Panc1 (cell line): ENCODE measurements around the gene RHBDL3. TPM values are rescaled to one million over a fixed set of nuclear protein-coding genes. Genes with fewer than 3 reads are reported as not detected.
A peak's percentile ranks its signal among the peaks of the same experiment; 100 is the strongest.

Experiments
- ATAC-seq: fragments of 200-7000 bp; cut with Tn5 transposase; 2 replicates; pipeline ENCODE4 v1.9.1; 2020; ENCODE audit warnings: mild to moderate bottlenecking, moderate library complexity
- BruUV-seq: library from RNA; stranded (reverse); fragments of 400-500 nt; replicated peaks from 2 replicates; lab custom pipeline; 2021; lab: Mats Ljungman, UMichigan
- CTCF ChIA-PET: fragments of 300-600 bp; sonication (Branson Sonifier 250); formaldehyde crosslinking; loops from one replicate; lab custom pipeline; 2022; ENCODE audit warnings: antibody characterized with exemption; lab: Charles Lee
- POLR2A ChIA-PET: fragments of 300-600 bp; sonication (Branson Sonifier 250); formaldehyde crosslinking; loops from one replicate; lab custom pipeline; 2022; ENCODE audit warnings: antibody characterized with exemption; lab: Charles Lee
- DNase-seq: peaks from one replicate; pipeline ENCODE4 v3.0.0-alpha.2; 2010; ENCODE audit warnings: low read depth, low spot score
- H3K27ac ChIP-seq: 2 replicates; pipeline ENCODE4 v1.5.1; 2011; ENCODE audit warnings: mild to moderate bottlenecking, low read length, inconsistent platforms
- H3K27me3 ChIP-seq: fragments of 200-500 bp; sonication (Bioruptor generic); 2 replicates; pipeline ENCODE4 v1.6.0; 2014; ENCODE audit warnings: low read length, inconsistent platforms; ENCODE audit not compliant: control insufficient read depth, insufficient read depth
- H3K36me3 ChIP-seq: fragments of 200-500 bp; sonication (Bioruptor generic); 2 replicates; pipeline ENCODE4 v1.5.1; 2014; ENCODE audit warnings: inconsistent platforms, mild to moderate bottlenecking, low read length, moderate library complexity; ENCODE audit not compliant: control insufficient read depth, insufficient read depth
- H3K4me1 ChIP-seq: 2 replicates; pipeline ENCODE4 v1.5.1; 2011; ENCODE audit warnings: inconsistent platforms, mild to moderate bottlenecking, low read length, moderate library complexity; ENCODE audit not compliant: control insufficient read depth, insufficient read depth
- H3K4me3 ChIP-seq, 2 experiments: 2 replicates each; pipeline ENCODE4 v1.5.1; 2011 to 2012; ENCODE audit warnings: low read depth in 2 of 2, low read length in 2 of 2, mild to moderate bottlenecking in 2 of 2, inconsistent platforms in 1 of 2, moderate library complexity in 1 of 2
- H3K9me3 ChIP-seq: fragments of 200-500 bp; sonication (Bioruptor generic); 2 replicates; pipeline ENCODE4 v1.5.1; 2014; ENCODE audit warnings: low read depth, mild to moderate bottlenecking, inconsistent platforms, low read length, moderate library complexity; ENCODE audit not compliant: control insufficient read depth, insufficient read depth
- CTCF ChIP-seq: fragments of 450-650 bp; IDR thresholded peaks from 2 replicates; pipeline ENCODE4 v1.5.1; 2017; ENCODE audit warnings: mild to moderate bottlenecking
- POLR2AphosphoS5 ChIP-seq: IDR thresholded peaks from 2 replicates; pipeline ENCODE4 v1.6.1; 2012; ENCODE audit warnings: mild to moderate bottlenecking, low read depth, low read length, moderate library complexity
- REST ChIP-seq, 2 experiments: IDR thresholded peaks; 2 replicates each; pipeline ENCODE4 v1.6.1; 2011 to 2012; ENCODE audit warnings: low read depth in 2 of 2, control low read depth in 1 of 2, low read length in 1 of 2, mild to moderate bottlenecking in 1 of 2, moderate library complexity in 1 of 2; ENCODE audit not compliant: insufficient read depth in 1 of 2
- SIN3A ChIP-seq: IDR thresholded peaks from 2 replicates; pipeline ENCODE4 v1.6.1; 2012; ENCODE audit warnings: low read depth, mild to moderate bottlenecking, low read length, moderate library complexity, borderline replicate concordance; ENCODE audit not compliant: insufficient read depth
- TCF7L2 ChIP-seq: IDR thresholded peaks from 2 replicates; pipeline ENCODE4 v1.6.1; 2011; ENCODE audit warnings: mild to moderate bottlenecking, low read depth, low read length, inconsistent platforms
- in situ Hi-C: cut with HindIII; loops from 2 replicates; pipeline ENCODE4 v1.10.0; 2016; ENCODE audit warnings: low sequenced_read_pairs, low pct_unique_long_range_greater_than_20kb
- intact Hi-C: fragments of 100-400 bp; cut with micrococcal nuclease; formaldehyde crosslinking; loops from one replicate; pipeline ENCODE4 v1.10.0; 2022; ENCODE audit not compliant: unreplicated experiment
- total RNA-seq: library from RNA; stranded (reverse); gene quantifications from one replicate; pipeline ENCODE4 v1.2.1, GENCODE V29; 2021; ENCODE audit not compliant: unreplicated experiment

The RHBDL3 gene
- total RNA-seq, 1 experiment from 2014 or later, result 3.2 TPM

GRCh38 chr17:32341141-32341856 is 75.7 kb downstream of the RHBDL3 start:
- Histone ChIP-seq H3K27ac (peak overlapping the region; percentile 91), H3K36me3 (no peaks in the 10 kb centered on the region; the same call in 1 of the 2 replicates), H3K27me3 (no peaks in the 10 kb centered on the region), H3K9me3 (no peaks in the 10 kb centered on the region), H3K4me1 (peaks cover 12% of the 10 kb centered on the region), H3K4me3 (peak overlapping the region; percentile 55 to 64)
- CTCF ChIA-PET, result interaction anchor here (0.6 kb wide), 1 partner anchor 89 kb away, joined by 3 read pairs; no protein-coding TSS in a partner anchor
- no peak for DNase-seq
- TF ChIP-seq REST (IDR thresholded peaks at IDR 0.05; ENCODE audit: insufficient read depth in 1 of 2, low read depth in 2 of 2, low read length in 1 of 2) (no peak), TCF7L2 (no peak)
- intact Hi-C loops (no loop called here), in situ Hi-C loops (no loop called here)
- POLR2A ChIA-PET, result interaction anchor here (0.6 kb wide), 1 partner anchor 20 kb away, joined by 4 read pairs; no protein-coding TSS in a partner anchor
- TSS peak; percentile 65 for BruUV-seq
- peak; percentile 63 for ATAC-seq

- no peaks in the 10 kb centered on the region for H3K27me3 ChIP-seq
- intact Hi-C loops (no loop called here), in situ Hi-C loops (no loop called here)
- ATAC-seq (peak; percentile 98), DNase-seq (peak; percentile 33)
- no peak for TF ChIP-seq CTCF
- no peak for TF ChIP-seq REST (IDR thresholded peaks at IDR 0.05; ENCODE audit: insufficient read depth in 1 of 2, low read depth in 2 of 2, low read length in 1 of 2)
- TF ChIP-seq POLR2AphosphoS5, result peak; percentile 90
- TF ChIP-seq TCF7L2, result peak; percentile 71; the same call in 1 of the 2 replicates
- TF ChIP-seq SIN3A, result peak; percentile 93
- CTCF ChIA-PET, result no interaction called here
- no TSS peak for BruUV-seq
- peak within 1 kb of the TSS; percentile 91 for H3K27ac ChIP-seq
- no peaks in the 10 kb centered on the region for H3K9me3 ChIP-seq
- H3K4me1 ChIP-seq, result peaks cover 12% of the 10 kb centered on the region
- POLR2A ChIA-PET, result no interaction called here
- H3K36me3 ChIP-seq, result no peaks in the 10 kb centered on the region; the same call in 1 of the 2 replicates
- H3K4me3 ChIP-seq, result peak within 1 kb of the TSS; percentile 55 to 64
Observed at GRCh38 chr17:32341857-32342602, 76.4 kb downstream of the RHBDL3 start, which contains the start of gene C17orf75. Gene C17orf75, minus strand, starts transcription at chr17:32342173. Its CDS starts 34 bp downstream, at chr17:32342139.
